HG03066 (cell line): ENCODE results near the gene ABHD2.

ENCODE experiments used
- ATAC-seq: cut with Tn5 transposase; IDR thresholded peaks from one replicate; pipeline ENCODE4 v1.9.1; 2021; ENCODE audit warnings: low read depth; ENCODE audit not compliant: unreplicated experiment

ABHD2 gene

GRCh38 chr15:89186803-89187202 is 98.5 kb downstream of the ABHD2 start:
- no peak for ATAC-seq

- ATAC-seq = no peak
These were observed 99.2 kb downstream of the ABHD2 start for GRCh38 chr15:89187301-89187985.

GRCh38 chr15:89187986-89188514 is 99.8 kb downstream of the ABHD2 start:
- no peak for ATAC-seq

DNA sequence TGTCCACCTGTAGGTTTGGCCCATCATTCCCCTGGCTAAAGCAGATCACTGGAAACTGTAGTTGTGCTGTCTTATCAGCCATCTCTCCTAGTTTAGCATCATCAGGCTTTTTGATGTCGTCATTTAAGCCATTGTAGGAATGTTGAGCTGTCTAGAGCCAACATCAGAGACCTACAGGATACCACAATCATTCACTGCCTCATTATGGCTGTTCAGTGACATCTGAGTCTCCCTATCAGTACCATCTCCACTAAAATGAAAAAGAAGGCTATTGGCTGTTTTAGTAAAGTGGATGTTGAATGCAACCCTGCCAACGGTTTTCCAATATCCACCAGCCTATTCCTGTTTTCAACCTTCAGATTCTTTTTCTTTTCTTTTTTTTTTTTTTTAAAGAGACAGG is 103.9 kb downstream of the ABHD2 start:
- no peak for ATAC-seq

DNA sequence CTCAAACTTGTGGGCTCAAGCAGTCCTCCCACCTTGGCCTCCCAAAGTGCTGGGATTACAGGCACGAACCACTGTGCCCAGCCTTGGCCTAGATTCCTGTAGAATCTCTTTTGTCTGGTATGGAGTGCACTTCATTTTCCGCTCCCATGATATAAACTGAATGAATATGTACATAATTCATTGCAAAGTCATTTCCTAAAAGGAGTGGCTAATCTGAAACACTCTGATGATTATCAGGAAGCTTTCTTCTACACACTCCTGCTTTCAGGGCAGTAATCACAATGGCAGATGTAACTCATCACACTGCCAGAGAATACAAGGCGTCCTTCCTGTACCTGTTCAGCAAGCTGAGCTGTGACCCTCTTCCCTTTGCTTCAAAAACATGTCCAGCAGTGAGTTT is 104.5 kb downstream of the ABHD2 start:
- no peak for ATAC-seq

GRCh38 chr15:89194608-89195007 is 106.4 kb downstream of the ABHD2 start:
- ATAC-seq = no peak

DNA sequence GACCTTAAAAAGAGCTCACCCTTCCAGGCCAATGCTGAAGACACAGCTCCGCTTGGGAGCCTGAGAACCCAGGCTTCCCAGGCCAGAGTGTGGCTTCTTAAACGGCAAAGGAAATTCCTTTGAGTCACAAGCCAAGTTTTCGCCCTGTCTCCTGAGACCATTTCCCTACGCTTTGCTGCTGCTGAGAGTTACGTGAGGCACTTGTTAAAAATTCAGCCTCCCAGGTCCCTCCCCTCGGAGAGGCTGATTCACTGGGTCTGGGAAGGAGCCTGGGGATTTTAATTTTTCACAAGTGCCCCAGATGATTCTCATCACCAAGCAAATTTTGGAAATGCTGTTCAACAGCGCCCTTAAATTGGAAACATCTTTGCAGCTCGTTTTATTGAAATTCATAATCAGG is 107.6 kb downstream of the ABHD2 start:
- no peak for ATAC-seq

DNA sequence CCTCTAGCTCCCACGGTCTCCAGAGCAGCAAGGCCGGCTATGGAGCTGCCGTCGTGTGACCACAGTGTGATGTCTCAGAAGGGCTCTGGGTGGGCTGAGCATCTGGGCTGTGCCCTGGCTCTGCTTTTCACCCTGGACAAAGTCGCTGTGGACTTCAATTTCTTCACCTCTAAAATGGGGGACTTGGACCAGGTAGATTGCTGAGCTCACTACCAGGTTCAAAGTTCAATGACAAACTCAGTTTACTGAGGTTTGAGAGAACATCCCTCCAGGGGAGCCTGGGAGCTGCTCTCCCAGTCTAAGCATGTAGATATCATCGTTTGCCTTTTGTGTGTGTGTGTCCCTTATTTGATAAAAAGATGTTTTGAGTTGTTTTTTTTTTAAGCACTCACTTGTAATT is 108.0 kb downstream of the ABHD2 start:
- no peak for ATAC-seq

DNA sequence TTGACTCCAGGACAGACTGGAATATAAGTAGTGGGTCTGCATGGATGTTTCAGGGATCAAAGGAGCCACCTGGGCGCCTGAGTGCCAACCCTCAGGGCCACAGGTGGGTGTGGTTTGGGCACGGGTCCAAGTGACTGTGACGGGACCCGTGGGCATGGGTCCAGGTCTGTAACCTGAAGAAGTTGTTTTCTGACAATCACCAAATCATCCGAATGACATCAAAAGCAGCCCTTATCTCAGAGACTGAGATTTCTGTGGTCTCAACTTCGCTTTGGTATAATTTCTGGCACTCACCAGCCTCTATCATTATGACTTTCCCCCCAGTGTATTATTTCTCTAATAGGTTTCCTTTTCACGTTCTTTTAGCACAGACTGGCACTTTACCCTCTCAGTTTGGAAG is 108.7 kb downstream of the ABHD2 start:
- ATAC-seq = no peak

DNA sequence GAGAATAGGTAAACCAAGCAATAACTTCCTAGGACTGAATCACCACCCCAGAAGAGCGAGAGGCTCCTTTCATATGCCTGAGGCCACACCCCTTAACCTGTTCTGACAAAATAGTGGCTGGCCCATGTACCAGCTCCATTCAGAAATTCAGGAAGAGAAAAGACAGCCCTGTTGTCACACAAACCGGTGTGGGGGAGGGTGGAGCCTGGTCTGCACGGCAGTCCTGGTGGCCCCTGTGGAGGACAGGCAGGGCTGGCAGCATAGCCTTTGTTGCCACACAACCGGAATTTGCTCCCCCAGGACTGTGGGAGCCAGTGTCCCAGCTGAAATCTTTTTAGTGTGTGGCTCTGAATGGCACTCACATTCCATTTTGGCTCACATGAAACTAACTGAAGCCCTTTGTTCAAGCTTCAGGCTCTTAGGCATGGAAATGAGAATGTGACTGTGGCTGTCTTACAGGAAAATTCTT is 109.3 kb downstream of the ABHD2 start:
- ATAC-seq = no peak

DNA sequence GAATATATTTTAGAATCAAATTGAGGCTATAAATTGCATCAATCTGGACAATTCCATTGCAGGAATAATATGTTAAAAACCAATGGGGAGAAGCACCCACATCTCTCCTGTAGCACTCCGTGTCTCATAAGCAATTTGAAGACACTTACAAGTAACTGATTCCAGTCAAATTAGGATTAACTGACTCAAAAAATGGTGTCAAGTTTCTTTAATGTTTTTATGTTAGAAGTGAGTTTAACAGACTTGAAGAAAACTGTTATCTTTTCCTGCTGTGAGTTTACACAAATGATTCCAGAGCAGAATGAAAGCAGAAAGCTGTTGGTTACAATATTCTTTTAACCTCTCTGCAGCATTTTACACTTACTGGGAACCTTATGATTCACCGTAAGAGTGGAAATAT is 109.9 kb downstream of the ABHD2 start:
- ATAC-seq = no peak

DNA sequence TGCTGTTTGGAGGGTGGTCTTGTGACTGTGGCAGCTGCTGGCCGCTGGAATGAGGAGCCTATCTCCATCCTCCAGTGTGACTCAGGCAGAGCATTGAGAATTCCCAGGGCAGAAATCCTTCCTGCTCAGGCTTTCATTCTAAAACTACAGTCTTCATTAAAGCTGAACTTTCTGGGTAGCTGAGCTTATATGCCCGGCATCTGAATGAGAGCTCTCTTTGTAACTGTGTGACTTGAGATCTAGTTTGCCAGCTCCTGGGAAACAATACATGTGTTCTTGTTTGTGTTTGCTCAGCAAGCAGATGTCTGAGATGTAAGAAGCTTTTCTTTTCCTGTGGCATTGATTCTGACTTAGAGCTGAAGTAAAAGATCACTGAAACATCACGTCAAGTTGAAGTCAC is 110.7 kb downstream of the ABHD2 start:
- no peak for ATAC-seq

GRCh38 chr15:89199746-89200145 is 111.5 kb downstream of the ABHD2 start:
- ATAC-seq = no peak

- ATAC-seq = no peak
These were observed 111.9 kb downstream of the ABHD2 start for GRCh38 chr15:89200182-89200581.

DNA sequence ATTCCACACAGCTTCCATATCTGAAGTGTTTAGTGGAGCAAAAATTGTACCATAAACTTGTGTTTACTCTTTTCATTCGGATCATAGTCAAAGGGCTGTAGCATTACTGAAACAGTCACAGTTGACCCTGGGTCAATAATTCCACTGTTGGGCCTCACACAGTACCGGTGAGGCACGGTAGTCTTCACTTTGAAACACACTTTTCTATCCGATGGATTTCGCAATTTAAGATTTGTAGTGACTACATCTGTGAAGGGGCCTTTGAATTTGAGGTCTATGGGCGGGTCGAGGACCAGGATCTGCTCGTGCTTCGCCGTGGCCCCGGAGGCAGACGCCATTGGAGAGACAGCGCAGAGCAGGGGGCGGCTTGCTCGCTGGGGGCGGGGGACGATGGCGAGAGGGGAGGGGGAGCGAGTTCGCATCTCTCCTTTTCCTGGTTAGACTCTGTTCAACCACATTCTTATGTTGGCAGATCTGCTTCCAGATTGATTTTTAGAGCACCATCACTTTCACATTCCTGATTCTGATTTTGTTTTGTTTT is 113.3 kb downstream of the ABHD2 start:
- no peak for ATAC-seq

- no peak for ATAC-seq
These were observed 115.5 kb downstream of the ABHD2 start for GRCh38 chr15:89203705-89204273.

DNA sequence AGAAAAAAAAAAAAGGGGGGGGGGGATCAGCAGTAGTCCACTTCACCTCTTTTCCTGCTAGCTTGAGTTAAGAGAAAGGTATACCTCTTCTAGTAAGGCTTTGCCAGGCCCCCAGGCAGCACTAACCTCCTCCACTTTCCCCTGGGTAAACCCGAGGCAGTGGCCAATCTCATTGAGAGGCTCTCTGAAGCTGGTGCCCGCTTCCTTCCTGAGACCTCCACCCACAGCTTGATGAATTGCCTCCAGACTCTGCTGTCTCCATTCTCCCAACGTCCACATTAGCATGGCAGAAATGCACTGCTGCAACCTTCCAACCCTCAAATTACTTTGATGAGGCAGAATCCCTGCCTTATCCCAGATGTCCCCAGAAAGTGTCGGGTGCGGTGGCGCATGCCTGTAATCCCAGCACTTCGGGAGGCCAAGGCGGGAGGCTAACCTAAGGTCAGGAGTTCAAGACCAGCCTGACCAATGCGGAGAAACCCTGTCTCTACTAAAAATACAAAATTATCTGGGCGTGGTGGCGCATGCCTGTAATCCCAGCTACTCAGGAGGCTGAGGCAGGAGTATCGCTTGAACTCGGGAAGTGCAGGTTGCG is 117.8 kb downstream of the ABHD2 start:
- no peak for ATAC-seq

- ATAC-seq = peak; percentile 77
These were observed 118.7 kb downstream of the ABHD2 start for GRCh38 chr15:89206908-89207331.

DNA sequence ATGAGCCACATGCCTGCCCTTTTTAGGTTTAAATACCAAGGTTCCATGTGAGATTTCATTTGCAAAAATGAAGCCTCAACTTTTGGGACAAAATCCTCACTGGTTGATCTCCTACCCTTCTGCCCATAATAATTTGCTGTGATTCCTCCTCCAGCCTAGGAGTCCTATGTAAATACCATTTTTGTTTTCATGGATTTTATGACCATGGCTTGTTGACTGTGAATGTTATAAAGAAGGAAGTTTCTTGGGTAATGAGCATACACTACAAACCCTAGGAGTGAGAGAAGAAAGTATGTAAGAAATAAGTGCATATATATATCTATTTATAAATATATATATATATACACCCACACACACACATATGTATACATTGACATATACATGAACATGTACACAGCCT is 120.0 kb downstream of the ABHD2 start:
- ATAC-seq = no peak

DNA sequence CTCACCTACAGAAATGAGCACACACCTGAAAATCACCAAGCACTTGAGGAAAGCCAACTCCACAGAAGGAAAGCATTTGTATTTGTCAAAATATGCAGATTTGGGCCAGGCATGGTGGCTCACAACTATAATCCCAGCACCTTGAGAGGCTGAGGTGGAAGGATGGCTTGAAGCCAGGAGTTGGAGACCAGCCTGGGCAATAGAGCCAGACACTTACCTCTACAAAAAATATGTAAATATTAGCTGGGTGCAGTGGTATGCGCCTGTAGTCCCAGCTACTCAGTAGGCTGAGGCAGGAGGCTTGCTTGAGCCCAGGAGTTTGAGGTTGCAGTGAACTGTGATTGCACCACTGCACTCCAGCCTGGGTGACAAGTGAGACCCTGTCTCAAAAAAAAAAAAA is 120.8 kb downstream of the ABHD2 start:
- ATAC-seq = no peak

GRCh38 chr15:89211678-89212170 is 123.5 kb downstream of the ABHD2 start:
- no peak for ATAC-seq
